Measurements from ENCODE around the gene IL19.

DNA sequence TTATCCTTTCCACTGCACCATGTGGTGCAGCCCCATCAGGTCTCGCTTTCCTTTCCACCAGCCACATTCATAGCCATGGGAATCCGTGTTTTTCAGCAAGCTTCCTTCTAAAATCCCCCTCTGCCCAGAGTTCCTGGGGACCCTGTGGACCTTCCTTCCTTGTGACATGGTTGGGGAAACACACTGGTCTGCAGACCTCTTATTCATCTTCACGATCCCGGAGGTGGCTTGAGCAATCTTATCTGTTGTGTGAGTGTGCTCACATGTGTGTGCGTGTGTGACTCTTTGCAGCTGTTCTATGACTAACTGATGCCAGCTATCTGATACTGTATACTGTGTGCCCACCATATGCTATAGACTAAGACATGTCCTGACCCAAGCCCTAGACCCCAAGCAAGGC, 17.3 kb downstream of the IL19 start:
- no peak for TF ChIP-seq CTCF (IDR thresholded peaks at IDR 0.05; ENCODE audit: low read length)
- no peak for TF ChIP-seq EZH2 (IDR thresholded peaks at IDR 0.05; ENCODE audit: borderline replicate concordance, low read length)
